PC-3 (cell line): ENCODE measurements around the gene RNF144B.

Experiments
- EZH2 ChIP-seq: fragments of 300-600 bp; sonication (generic); IDR thresholded peaks from one replicate; pipeline ENCODE4 v1.6.1; 2017; ENCODE audit warnings: antibody characterized with exemption, mild to moderate bottlenecking, low read length; ENCODE audit not compliant: unreplicated experiment
- TF ChIP-seq, protein P1 (sequence below): fragments of 300-600 bp; sonication (generic); conservative IDR thresholded peaks from 2 replicates; pipeline ENCODE4 v1.5.1; 2017; ENCODE audit warnings: antibody characterized with exemption, low read depth, mild to moderate bottlenecking, low read length

DNA sequence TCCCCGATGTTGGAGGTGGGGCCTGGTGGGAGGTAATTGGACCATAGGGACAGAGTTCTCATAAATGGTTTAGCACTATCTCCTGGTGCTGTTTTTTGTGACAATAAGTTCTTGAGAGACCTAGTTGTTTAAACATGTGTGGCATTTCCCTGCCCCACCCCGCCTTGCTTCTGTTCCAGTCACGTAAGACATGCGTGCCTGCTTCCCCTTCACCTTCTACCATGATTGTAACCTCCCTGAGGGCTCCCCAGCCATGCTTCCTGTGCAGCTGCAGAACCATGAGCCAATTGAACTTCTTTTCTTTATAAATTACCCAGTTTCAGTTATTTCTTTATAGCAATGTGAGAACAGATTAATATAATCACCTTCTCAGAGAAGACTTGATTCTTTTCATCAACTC, 2.5 kb upstream of the RNF144B start:
- TF ChIP-seq, protein P1, sequence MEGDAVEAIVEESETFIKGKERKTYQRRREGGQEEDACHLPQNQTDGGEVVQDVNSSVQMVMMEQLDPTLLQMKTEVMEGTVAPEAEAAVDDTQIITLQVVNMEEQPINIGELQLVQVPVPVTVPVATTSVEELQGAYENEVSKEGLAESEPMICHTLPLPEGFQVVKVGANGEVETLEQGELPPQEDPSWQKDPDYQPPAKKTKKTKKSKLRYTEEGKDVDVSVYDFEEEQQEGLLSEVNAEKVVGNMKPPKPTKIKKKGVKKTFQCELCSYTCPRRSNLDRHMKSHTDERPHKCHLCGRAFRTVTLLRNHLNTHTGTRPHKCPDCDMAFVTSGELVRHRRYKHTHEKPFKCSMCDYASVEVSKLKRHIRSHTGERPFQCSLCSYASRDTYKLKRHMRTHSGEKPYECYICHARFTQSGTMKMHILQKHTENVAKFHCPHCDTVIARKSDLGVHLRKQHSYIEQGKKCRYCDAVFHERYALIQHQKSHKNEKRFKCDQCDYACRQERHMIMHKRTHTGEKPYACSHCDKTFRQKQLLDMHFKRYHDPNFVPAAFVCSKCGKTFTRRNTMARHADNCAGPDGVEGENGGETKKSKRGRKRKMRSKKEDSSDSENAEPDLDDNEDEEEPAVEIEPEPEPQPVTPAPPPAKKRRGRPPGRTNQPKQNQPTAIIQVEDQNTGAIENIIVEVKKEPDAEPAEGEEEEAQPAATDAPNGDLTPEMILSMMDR, result no peak
- TF ChIP-seq EZH2, result no peak
